ENCODE data around the gene FAM184B.

FAM184B gene

DNA sequence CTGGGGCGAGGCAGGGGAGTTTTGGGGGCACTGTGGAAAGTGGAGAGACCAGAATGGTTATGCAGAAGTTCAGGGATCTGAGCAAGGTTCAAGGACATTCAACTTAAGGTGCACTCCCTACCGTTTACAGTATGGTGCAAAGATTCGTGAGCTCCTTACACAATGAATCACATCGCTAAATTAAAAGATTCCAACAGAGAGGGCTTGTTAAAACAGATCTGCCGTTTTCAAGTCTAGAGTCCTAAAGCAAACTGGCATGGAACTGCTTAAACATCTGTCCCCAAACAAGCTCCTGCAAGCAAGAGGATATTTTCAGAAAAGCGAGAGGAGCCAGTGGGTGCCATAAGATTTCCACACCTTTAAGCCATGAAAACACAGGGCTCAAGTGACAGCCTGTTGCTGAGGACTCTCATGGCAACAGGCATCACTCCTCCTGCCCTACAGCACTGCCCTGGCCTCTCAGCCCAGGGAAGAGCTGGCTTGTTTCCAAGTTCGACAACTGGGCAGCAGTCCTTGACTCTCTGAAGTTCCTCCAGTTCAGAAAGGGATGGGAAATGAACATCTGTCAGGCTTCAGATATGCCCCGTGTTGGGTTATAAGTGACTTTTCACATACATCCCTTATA lies 10.0 kb downstream of the FAM184B start:
- no peak for DNase-seq

DNA sequence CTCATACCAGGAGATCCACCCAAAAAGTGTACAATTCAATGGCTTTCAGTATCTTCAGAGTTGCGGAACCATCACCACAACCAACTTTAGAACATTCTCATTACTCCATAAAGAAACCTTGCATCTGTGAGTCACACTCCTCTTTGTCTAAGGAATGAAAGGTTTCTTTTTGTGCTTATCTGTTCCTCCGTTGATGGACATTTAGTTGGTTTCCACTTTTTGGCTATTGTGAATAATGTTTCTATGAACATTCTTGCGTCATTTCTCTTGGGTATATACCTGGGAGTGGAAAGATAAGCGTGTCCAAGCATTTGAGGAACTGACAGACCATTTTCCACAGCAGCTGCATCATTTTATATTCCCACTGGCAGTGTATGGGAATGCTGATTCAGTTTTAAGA lies 10.6 kb downstream of the FAM184B start:
- no peak for DNase-seq

DNA sequence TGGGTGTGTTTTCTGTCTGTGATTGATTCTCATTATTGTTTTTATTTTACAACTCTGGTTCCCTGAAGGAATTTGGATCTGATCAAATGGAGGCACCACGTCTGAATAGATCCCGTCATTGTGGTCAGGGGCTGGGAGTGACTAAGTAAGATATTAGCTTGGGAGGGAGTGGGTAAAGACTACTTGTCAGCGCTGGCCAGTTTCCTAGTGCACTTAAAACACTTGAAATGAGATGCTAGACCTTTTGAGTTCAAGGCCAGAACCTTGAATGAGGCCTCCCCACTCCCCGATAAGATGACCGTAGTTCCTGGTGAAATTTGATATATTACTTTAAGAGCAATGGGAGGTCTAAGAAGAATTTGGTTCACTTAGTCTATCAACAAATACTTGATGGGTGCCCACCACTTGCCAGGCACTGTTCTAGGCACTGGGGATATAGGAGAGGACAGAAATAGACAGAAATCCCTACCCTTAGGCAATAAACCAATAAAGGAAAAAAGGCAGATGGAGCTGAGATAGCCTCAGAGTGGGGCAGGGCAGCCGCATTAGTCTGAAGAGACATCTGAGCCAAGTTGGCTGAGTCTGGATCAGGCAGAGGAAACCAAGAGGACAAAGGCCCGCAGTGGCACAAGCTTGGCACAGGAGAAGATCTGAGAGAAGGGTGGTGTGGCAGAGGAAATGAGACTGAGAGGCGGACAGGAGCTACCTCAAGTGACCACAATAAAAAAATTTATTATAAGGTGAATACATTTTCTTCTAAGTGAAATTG lies 11.8 kb downstream of the FAM184B start:
- DNase-seq = no peak

DNA sequence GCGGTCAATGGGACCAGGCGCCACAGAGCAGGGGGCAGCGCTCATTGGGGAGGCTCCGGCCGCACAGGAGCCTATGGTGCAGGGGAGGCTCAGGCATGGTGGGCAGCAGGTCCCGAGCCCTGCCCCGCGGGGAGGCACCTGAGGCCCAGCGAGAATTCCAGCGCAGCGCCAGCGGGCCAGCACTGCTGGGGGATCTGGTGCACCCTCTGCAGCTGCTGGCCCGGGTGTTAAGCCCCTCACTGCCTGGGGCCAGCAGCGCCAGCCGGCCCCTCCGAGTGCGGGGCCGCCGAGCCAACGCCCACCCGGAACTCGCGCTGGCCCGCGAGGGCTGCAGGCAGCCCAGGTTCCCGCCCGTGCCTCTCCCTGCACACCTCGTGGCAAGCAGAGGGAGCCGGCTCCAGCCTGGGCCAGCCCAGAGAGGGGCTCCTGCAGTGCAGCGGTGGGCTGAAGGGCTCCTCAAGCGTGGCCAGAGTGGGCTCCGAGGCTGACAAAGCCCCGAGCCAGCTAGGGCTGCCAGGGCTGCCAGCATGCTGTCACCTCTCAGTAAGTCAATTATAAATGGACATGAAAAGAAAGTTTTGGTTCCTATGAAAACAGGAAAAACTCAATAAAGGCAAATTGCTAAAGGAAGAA lies 14.5 kb downstream of the FAM184B start:
- no peak for DNase-seq

DNA sequence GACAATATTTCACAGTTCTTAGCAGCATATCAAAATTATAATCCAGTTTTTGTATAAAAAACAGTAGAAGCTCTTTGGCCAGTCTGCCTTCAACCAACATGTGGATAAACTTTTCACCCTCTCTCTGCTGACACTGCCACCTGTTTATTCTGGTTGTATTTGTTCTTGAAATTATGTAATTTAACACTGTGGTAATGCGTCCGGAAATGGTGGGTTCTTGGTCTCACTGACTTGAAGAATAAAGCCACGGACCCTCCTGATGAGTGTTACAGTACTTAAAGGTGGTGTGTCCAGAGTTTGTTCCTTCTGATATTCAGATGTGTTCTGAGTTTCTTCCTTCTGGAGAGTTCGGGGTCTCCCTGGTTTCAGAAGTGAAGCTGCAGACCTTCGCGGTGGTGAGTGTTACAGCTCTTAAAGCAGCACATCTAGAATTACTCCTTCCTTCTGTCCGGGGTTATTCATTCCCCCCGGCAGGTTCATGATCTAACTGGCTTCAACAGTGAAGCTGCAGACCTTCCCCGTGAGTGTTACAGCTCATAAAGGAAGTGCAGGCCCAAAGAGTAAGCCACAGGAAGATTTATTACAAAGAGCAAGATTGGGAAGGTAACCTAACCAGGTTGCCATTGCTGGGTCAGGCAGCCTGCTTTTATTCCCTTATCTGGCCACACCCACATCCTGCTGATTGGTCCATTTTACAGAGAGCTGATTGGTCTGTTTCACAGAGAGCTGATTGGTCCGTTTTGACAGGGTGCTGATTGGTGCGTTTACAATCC lies 15.7 kb downstream of the FAM184B start:
- DNase-seq = no peak

DNA sequence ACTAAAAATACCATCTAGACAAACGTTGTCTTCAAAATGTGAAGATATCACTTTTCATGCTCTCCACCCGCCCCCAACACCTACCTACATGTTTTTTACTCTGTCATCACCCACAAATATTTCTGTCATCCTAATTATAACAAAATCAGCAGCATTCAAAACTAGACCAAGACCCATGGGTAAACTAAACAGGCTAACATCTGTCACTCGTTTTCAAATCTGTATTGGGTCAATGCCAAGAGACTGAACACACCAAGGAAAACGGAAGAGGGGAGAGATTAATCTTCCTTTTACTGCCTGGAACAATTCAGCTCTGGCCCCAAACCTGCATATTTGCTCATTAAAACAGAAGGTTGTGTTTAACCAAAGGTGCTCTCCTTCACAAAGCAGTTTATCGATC lies 17.5 kb downstream of the FAM184B start:
- no peak for DNase-seq

DNA sequence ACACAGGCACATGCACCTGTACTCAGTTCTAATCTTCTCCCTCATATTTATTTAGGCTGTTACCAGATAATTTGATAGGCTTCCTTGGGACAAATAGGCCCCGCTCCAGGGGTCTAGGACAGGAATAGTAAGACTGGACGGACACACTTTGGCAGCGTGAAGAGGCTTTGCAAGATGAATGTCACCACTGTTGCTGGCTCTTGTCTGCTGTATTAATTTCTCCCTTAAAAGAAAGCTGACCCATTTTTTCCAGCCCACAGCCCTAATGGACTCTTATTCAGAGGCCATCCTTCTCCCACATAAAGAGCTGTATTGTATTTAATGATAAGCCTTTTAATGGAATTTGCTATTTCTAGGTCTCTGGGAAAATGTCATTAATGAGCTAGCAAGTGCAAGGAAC lies 18.0 kb downstream of the FAM184B start:
- DNase-seq = no peak

DNA sequence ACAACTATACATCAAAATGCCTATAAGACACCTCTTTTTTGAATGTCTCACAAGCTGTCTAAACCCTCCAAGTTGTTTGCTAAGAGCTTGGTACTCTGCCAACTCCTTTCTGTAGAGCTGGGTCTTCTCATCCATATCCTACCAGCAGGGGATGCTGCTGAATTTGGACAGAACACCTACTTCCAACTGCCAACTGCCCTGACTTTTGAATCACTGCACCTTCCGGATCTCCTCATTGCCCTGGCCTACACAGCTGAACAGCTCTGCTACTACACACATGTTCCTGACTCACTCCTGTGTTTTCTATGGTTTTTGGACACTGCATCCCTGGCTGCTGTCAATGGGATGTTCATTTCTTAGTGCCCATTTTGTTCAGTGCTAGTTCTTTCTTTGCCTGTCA lies 18.7 kb downstream of the FAM184B start:
- DNase-seq = no peak

DNA sequence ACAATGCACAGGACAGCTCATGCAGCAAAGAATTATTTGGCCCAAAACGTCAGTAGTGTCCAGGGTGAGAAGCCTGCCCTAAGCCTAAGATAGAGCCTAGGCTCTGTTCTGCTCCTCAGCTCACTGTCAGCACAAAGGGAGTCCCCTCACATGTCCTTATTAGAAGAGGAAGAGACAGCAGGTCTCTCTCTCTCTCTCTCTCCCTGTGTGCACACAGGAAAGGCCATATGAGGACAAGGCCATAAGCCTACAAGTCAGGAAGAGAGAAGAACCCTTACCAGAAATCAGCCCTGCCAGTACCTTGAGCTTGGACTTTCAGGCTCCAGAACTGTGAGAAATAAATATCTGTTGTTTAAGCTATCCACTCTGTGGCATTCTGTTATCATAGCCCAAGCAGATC lies 20.4 kb downstream of the FAM184B start:
- DNase-seq = no peak

DNA sequence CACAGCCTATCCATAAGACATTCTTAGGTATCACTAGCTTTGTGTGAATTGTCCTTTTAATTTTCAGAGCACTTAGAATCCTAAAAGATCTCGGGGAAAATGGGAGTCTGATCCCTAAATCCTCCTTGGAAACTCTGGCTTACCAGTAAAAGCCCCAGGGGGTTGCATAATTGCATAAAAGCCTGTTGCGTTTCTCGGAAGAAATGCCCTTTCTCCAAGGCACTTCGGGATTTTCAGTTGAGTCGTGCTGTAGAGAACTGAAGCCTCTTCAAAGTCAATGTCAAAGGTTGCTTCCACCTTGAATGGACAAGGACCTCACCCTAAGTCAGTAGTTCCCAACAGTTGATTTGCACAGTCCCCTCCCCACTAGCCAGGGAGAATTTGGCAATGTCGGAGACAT lies 20.8 kb downstream of the FAM184B start:
- no peak for DNase-seq

DNA sequence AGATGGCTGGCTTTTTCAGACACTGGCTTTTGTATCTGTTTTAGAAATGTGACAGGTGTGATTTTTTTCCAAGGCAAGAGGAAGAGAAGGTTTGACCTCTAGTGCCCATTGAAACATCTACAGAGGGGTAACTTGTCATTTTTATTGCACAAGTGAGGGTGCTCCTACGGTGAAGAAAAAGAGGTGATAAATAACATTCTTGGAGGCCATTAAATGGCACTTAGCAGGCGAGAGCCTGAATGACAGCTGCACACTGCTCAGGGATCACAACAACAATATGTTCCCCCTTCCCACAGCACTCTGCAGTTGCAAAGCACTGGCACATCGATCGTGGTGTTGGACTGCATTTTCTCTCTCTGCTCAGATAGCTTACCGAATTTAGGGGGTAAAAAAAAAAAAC lies 22.9 kb downstream of the FAM184B start:
- no peak for DNase-seq

DNA sequence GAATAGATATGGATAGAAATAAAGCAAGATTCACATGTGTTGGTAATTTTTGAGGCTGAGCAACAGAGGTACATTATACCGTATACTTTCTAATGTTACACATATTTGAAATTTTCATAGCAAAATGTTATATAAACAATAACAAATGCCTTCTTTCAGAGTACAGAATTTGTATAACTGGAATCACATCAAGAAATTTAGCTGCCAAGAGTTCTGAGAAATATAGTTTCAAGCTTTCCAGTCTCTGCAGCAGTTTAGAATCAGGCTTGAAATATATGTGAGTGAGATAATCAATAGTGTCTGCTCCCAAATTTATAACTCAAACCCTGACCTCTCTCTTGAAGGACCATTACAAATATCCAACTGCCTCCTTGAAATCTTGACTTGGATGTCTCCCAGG lies 23.8 kb downstream of the FAM184B start:
- DNase-seq = no peak

DNA sequence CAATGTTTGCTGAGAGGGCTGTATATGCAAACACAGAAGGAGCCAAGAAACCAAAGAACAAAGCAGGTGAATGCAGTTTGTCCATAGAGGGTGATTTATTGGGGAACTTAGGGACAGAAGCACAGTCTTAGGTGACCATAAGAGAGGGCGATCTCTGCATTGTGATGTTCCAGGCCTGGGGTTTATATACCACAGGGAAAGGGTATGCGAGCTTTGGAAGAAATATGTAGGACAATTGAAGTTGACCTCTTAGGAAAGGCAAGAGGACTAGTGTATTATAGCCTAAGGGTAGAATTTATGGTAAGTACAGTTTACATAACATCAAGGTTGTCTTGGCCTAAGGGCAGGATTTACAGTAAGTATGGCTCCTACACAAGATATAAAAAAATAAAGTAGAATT lies 27.8 kb downstream of the FAM184B start:
- no peak for DNase-seq

DNA sequence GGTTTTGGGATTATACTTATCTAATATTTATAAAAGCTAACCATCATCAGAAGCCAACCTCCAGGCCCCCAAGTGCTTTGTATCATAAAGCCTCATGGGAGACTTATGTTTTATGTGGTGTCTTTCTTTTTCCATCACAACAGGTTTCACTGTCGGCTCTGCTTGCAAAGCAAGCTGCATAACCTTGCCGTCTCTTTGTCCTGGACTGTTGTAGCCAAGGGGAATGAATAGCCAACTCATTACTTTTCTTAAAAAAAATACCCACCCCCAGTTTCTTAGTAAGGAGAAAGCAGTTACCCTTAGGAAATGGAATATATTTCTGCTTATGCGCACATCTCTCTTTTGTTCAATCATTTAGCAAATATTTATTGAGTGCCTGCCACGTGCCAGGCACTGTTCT lies 40.7 kb downstream of the FAM184B start:
- DNase-seq = no peak

DNA sequence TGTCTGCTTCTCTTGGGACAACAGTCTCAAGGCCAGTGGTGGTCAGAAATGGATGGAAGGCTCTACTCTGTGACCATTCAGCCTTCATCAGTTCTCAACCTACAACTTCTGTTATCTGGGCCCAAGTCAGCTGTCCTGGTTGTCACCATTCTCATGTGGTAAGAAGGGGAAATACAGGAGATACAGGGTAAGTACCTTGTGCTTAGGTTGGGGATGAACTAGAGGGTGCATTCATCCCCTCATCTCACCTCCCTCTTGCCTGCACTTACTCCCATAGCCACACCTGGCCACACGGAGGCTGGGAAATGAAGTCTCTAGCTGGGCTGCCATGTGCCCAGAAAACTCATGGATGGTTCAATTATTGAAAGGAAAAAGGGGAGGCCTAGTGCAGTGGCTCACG lies 44.9 kb downstream of the FAM184B start:
- no peak for DNase-seq

DNA sequence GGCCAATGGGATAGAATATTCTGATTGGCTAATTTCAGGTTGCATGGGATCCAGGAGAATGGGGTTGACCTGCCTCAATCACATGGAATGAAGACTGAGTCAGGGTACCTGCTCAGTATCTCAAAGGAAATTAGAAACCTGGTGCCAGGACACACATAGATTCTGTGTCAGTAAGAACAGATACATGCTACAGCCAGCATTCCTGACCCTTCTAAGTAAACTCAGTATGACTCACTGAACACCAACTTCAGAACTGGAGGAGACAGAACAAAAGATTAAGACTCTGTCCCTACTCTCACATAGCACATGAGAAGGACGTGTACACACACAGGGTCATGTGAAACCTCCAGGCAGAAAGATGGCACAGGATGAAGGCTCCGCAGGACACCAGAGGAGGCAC lies 54.5 kb downstream of the FAM184B start:
- no peak for DNase-seq

DNA sequence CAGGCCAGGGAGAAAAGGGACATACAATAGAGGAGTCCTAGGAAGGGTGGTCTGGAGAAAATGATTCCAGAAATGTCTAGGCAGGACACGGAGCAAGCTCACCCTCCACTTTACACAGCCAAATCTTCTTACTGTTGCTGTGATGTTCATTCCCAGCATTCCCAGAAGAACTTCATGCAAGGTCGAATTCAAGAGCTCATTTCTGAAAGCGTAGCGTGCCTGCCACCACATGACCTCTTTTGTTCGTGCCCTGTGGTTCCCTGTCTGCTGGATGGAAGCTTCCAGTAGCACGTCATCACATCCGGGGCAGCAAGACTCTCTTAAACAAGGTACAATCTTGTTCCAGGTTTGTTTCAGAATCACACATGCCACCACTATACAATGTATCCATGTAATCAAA lies 57.8 kb downstream of the FAM184B start:
- no peak for DNase-seq

DNA sequence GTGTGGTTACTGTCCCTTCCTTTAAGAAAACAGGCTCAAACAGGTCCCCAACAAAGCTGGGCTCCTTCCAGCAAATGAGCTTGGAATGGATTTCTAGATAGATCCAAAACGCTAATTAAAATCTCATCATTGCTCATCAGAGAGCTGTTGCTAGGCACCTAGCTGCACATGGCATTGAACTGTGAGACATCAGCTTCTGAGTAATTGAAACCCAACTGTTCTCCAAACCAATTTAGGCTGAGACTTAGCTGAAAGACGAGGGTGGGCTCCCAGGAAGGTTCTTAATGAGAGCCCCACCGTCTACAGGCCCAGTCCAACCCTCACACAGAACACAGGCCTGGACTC lies 59.1 kb downstream of the FAM184B start:
- DNase-seq = no peak

DNA sequence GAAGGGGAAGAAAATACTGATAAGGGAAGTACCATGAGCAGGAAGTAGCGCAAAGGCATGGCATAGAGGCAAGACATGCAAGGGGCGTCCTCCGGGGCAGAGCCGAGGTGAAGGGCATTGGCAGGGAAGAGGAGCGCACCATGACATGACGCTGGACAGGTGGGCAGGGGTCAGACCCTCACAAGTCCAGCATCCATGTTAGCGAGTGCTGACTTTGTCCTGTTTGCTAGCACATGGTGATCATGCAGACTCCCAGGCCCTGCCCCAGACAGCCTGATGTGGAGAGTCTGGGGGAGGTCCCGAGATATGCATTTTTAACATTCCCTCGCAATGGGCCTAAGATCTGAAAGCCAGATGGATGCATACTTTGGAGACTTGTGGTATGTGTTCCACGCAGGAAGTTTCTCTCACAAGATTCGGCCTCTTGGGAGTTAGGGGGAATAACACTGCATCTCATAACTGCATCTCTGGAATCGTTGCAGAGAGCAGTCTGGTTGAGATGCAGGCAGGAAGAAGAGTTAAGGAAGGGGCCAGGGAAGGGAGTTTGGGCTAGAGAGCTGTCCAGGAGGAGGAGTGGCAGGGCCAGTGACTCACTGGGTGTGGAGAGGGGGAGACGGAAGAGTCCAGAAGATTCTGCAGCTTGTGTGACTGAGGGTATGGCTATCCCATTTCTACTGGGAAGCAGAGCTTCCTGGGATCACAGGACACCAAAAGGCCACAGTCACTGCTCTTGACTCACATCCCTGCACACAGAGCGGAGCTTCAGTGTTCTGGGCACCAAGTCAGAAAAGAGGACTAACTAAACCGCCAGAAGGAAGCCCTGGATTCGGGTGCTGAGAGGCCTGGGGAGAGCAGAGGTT lies 59.7 kb downstream of the FAM184B start:
- DNase-seq = no peak

DNA sequence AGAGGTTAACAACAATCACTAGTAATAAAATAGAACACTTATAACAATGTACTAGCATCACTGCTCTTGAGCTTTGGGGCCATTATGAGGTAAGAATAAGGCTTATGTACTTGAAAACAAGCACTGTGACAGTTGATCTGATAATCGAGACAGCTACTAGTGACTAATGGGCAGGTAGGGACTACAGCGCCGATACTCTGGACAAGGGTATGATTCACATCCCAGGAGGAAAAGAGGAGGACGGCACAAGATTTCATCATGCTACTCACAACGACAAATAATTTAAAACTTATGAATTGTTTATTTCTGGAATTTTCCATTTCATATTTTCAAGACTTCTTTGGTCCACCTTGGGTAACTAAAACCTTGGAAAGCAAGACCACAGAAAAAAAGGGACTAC lies 62.3 kb downstream of the FAM184B start:
- no peak for DNase-seq

DNA sequence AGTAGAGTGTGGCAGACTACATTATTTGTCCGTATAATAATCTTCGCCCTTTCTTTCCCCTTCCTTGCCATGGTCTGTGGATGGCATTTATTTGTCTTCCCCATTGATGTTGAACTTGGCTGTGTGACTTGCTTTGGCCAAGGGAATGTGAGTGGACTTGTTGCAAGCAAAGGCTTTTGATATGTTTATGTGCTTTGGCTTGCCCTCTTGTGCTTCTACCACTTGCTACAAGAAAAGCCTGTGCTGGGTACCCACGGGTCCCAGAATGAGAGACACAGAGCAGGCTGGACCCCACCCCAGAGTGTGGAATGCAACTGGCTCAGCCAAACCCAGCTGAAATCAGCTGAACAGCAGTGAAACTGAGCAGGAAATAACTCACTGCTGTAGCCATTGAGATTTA lies 63.0 kb downstream of the FAM184B start:
- no peak for DNase-seq

DNA sequence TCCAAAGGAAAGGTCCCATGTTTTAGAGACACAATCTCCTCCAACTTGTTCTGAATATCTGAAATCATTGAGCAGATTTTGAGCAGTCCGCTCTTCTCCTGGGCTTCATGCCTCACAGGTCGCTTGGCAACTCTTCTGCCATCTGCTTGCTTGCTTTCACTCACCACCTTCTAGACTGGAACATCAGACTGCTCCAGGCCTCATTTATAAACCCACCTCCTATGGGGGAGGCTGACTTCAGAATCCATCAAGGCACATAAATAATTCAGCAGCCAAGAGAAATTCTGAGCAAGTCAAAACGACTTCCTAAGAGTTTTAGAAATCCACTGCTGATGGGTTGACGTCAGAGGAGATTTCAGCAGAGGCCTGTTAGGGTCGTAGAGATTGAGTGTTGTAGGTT lies 64.1 kb downstream of the FAM184B start:
- no peak for DNase-seq

DNA sequence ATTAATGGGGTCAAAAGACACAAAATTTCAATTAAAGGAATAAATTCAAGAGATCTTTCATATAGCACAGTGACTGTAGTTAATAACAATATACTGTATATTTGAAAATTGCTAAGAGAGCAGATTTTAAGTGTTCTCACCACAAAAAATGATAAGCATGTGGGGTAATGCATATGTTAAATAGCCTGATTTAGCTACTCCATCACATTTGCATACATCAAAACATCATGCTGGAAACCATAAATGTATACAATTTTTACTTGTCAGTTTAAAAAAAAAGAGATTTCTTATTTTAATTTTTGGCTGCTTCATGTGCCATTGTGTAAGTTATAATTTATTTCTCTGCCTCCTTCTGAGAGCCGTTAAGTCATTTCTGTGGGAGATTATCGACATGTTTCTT lies 65.9 kb downstream of the FAM184B start:
- no peak for DNase-seq

Measured in activated naive CD4-positive, alpha-beta T cell treated with Interleukin-2 at 50 U/mL for 16 hours (primary cell).